ENCODE measurements around the gene IL36RN. TPM values are rescaled to one million over a fixed set of nuclear protein-coding genes. Genes with fewer than 3 reads are reported as not detected.

IL36RN gene
- 0.25 TPM for total RNA-seq

- DNase-seq (ENCODE audit: extremely low spot score in 2 of 2), result peak; percentile 67 to 70
- intact Hi-C loops (cut with DNase I), result no loop called here
- TF ChIP-seq CTCF (IDR thresholded peaks at IDR 0.05), result no peak
- TF ChIP-seq POLR2AphosphoS5 (IDR thresholded peaks at IDR 0.05; ENCODE audit: insufficient read depth in 1 of 2, low read depth in 1 of 2), result no peak
- Histone ChIP-seq H3K9me3 (no peaks in the 10 kb centered on the region), H3K4me3 (no peak within 1 kb of the TSS), H3K27ac (no peak within 1 kb of the TSS), H3K27me3 (no peaks in the 10 kb centered on the region), H3K36me3 (no peaks in the 10 kb centered on the region), H3K4me1 (no peaks in the 10 kb centered on the region)
Measured at GRCh38 chr2:113058998-113059960, at the start of gene IL36RN. Gene IL36RN, plus strand, starts transcription at chr2:113059198. Its CDS starts 241 bp downstream, at chr2:113059439.

- DNase-seq (ENCODE audit: extremely low spot score in 2 of 2), result no peak
- intact Hi-C loops (cut with DNase I), result no loop called here
- H3K4me1 ChIP-seq, result no peaks in the 10 kb centered on the region
- no peaks in the 10 kb centered on the region for H3K27me3 ChIP-seq
- no peak overlapping the region for H3K27ac ChIP-seq
- H3K36me3 ChIP-seq, result no peaks in the 10 kb centered on the region
- no peak overlapping the region for H3K4me3 ChIP-seq
- TF ChIP-seq POLR2AphosphoS5 (IDR thresholded peaks at IDR 0.05; ENCODE audit: insufficient read depth in 1 of 2, low read depth in 1 of 2) (no peak), CTCF (IDR thresholded peaks at IDR 0.05) (no peak), POLR2A (IDR thresholded peaks at IDR 0.05) (no peak)
- H3K9me3 ChIP-seq, result no peaks in the 10 kb centered on the region
Measured at GRCh38 chr2:113009622-113010021, 49.4 kb upstream of the IL36RN start.

- Histone ChIP-seq H3K4me3 (no peak overlapping the region), H3K4me1 (no peaks in the 10 kb centered on the region), H3K36me3 (no peaks in the 10 kb centered on the region), H3K27ac (no peak overlapping the region), H3K27me3 (no peaks in the 10 kb centered on the region), H3K9me3 (no peaks in the 10 kb centered on the region)
- intact Hi-C loops (cut with DNase I), result no loop called here
- no peak for DNase-seq (ENCODE audit: extremely low spot score in 2 of 2)
- TF ChIP-seq POLR2A (IDR thresholded peaks at IDR 0.05), result no peak
- TF ChIP-seq CTCF (IDR thresholded peaks at IDR 0.05), result no peak
- no peak for TF ChIP-seq POLR2AphosphoS5 (IDR thresholded peaks at IDR 0.05; ENCODE audit: insufficient read depth in 1 of 2, low read depth in 1 of 2)
Measured at GRCh38 chr2:113010088-113010487, 48.9 kb upstream of the IL36RN start.

GRCh38 chr2:113011108-113011507 lies 47.9 kb upstream of the IL36RN start:
- no peaks in the 10 kb centered on the region for H3K27me3 ChIP-seq
- intact Hi-C loops (cut with DNase I), result no loop called here
- no peak overlapping the region for H3K4me3 ChIP-seq
- no peak for DNase-seq (ENCODE audit: extremely low spot score in 2 of 2)
- no peak for TF ChIP-seq POLR2A (IDR thresholded peaks at IDR 0.05)
- no peak for TF ChIP-seq CTCF (IDR thresholded peaks at IDR 0.05)
- TF ChIP-seq POLR2AphosphoS5 (IDR thresholded peaks at IDR 0.05; ENCODE audit: insufficient read depth in 1 of 2, low read depth in 1 of 2), result no peak
- no peak overlapping the region for H3K27ac ChIP-seq
- no peaks in the 10 kb centered on the region for H3K4me1 ChIP-seq
- no peaks in the 10 kb centered on the region for H3K9me3 ChIP-seq
- no peaks in the 10 kb centered on the region for H3K36me3 ChIP-seq
